DMS114 treated with DMSO at 0.1 percent for 48 hours (cell line): ENCODE data around the gene F11.
"Not testable (repeated sequence)": the region's sequence is repeated elsewhere in the genome, so short reads cannot be mapped to it uniquely, and the experiment has no call there.

ENCODE experiments used
- DNase-seq: peaks from one replicate; lab custom pipeline; 2025; ENCODE audit not compliant: unreplicated experiment; lab: John Stamatoyannopoulos, UW

F11 gene

DNA sequence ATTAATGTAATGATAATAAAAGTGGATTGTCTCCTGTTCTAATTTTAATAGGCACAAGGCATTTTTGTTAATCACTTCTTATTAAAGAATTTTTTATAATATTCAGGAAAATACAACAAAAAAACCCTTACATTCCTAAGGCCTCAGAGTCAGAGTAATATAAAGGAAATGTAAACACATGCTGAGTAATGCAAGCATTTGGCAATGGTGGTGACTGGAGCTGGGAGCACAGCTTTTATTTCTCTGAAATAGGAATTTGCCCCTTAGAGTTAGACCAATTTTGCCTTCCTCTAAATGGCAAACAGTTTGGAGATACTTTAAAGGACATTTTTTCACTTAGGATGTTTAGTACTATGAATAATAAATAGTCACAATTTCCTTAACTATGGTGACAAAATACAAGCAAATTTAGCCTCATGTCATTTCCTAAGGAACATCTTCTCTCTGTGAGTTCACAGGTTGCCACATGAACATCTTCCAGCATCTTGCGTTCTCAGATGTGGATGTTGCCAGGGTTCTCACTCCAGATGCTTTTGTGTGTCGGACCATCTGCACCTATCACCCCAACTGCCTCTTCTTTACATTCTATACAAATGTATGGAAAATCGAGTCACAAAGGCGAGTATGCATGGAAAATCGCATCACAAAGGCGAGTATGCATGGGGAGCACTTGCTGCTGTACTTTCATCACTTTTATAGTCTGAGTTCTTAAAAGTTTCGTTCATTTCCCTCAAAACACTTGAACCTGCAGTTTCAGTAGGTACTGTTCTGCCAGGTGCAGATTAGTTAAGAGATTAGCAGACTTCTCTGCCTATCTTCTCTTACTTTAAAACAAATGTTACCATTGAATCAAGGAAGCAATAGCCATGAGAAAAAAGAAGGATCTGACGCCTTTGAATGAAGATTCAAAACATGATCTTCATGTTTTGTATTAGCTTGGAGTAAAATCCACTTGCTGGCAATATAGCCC, 15.9 kb upstream of the F11 start:
- no peak for DNase-seq

- DNase-seq, result no peak
Measured at GRCh38 chr4:186250760-186251159, 15.2 kb upstream of the F11 start.

- no peak for DNase-seq
Measured at GRCh38 chr4:186255122-186255521, 10.9 kb upstream of the F11 start.

GRCh38 chr4:186258216-186258811, 7.7 kb upstream of the F11 start:
- no peak for DNase-seq

DNA sequence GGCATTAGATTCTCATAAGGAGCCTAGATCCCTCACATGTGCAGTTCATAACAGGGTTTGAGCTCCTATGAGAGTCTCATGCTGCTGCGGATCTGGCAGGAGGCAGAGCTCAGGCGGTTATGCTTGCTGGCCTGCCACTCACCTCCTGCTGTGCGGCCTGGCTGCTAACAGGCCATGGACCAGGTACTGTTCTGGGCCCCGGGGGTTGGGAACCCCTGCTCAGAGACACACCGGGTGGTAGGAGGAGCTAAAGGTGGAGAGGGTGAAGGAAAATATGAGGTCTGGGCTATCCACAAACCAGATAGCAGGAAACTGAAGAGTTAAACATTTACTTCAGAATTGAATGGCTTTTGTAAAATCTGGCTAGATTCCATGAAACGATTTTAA, 5.9 kb upstream of the F11 start:
- no peak for DNase-seq

- DNase-seq, result no peak
Measured at GRCh38 chr4:186260504-186261448, 5.2 kb upstream of the F11 start.

- no peak for DNase-seq
Measured at GRCh38 chr4:186264660-186265059, 1.3 kb upstream of the F11 start.

DNA sequence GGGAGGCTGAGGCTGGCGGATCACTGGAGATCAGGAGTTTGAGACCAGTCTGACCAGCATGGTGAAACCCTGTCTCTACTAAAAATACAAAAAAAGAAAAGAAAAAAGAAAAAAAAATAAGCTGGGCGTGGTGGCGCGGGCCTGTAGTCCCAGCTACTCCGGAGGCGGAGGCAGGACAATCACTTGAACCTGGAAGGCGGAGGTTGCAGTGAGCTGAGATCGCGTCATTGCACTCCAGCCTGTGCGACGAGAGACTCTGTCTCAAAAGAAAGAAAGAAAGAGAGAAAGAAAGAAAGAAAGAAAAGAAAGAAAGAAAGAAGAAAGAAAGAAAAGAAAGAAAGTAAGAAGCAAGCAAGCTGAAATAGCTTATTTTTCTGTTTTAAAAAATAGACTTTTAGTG, 739 bp upstream of the F11 start:
- DNase-seq, result not testable (repeated sequence)

- no peak for DNase-seq
Measured at GRCh38 chr4:186266729-186267456, 904 bp downstream of the F11 start.

DNA sequence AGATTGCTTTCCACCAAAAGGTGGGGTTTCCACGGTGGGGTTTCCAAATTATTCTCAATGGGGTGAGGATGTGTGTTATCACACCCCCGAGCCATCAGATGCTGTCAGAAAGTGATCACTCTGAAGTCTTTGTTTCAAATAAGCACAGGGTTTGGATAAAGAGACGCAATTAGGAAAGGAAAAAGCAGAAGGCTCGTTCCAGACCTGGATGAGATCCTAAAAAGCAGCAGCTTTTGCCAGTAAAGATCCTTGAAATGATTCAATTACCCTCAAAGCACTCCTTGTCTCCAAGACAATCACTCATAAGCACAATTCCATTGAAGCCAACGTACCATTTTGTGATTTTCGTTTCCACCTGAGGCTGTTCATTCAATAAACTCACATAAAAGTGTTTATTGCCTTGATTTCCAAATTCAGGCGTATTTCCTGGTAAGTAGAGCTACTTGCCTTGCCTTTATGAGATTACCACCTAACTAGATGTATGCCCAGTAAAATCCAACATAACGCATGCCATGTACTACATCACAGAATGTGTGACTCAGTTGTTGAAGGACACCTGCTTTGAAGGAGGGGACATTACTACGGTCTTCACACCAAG, 5.2 kb downstream of the F11 start:
- DNase-seq, result no peak

- DNase-seq, result no peak
Measured at GRCh38 chr4:186272699-186273391, 6.9 kb downstream of the F11 start.

DNA sequence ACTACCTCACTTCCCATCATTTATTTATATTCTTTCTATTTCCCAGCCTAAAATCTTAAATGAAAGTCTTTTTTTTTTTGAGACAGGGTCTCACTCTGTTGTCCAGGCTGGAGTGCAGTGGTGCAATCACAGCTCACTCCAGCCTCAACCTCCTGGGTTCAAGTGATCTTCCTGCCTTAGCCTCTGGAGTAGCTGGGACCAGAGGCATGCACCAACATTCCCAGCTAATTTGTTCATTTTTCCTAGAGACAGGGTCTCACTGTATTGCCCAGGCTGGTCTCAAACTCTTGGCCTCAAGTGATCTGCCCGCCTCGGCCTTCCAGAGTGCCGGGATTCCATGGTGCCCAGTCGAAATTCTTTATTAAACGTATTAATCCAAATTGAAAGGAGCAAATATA, 7.4 kb downstream of the F11 start:
- DNase-seq, result not testable (repeated sequence)

GRCh38 chr4:186283311-186283710, 17.3 kb downstream of the F11 start:
- DNase-seq, result no peak

DNA sequence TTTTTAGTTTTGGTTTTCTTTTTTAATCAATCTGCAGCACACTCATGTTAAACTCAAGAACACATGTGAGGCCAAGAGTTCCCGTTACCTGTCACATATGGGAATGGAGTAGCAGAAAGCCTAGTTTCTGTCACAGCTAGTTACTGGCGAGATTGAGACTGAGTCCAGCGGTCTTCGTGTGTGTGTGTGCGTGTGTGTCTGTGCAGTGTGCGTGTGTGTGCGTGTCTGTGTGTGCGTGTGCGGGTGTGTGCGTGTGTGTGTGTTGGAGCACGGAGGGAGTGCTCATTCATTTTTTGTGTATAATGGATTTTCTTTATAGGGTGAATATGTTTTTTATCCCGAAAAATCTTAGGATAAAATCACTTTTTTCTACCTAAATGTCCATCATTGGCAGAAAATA, 19.2 kb downstream of the F11 start:
- DNase-seq, result no peak

DNA sequence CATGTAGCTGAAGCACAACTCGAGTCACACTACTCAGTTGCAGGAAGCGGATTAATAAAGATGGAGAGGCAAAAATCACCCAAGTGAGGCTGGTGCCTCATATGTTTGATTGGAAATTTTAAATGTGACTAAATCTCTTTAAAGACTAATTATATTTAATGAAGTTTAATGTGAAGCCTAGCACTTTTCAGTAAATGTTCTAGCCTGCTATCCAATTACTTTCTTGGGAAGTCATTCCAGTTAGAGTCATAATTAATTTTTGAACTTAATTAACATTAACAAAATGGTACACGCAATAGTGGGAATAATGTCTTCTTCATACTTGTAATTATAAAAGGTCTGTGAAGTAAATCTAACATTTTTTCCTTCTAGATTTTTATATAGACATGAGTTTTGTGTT, 20.6 kb downstream of the F11 start:
- DNase-seq, result no peak

- no peak for DNase-seq
Measured at GRCh38 chr4:186291256-186291890, 25.4 kb downstream of the F11 start.

DNA sequence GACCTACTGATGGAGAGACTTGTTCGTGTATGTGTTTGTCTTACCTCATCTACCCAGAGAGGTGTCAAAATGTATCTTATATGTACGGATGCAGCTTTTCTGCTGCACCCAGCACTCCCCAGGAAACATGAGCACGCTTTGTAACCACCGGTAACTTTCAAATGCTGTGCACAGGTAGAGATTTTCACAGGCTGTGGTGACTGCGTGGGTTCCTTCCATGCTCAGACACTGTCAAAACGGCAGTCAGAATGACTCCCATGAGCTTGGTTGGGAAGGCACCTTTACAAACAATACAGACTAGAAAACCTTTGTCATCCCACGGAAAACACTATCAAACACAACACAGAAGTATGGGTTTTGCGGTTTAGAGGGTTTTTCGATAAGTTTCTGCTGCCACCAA, 28.2 kb downstream of the F11 start:
- DNase-seq, result no peak

- DNase-seq, result no peak
Measured at GRCh38 chr4:186296481-186296880, 30.5 kb downstream of the F11 start.

DNA sequence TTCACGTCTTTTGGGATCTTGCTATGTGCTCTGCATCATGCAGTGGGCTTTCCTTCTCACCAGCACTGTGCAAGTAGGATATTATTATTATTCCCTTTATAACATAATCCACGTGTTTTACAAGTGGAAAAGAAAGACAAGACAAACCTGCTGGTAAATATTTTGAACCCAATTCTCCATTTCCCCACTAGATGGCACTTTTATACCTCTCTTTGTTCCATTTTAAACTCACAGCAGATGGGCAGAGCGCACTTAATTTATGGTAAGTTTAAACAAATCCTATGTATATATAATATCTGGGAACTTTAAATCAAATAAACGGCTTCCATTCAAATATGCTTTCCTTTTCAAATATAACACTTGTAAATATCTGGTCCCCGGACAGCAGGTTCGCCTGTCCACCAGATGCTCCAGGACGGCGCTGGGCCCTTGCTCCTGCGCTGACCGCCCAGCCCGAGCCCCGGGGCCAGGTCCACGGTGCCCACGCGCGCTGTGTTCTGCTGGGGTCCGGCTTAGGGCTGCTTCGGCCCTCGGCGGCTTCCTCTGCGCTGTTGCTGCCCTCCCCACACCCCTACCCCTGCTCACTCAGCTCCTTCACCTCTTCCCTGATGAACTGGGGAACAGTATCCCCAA, 31.1 kb downstream of the F11 start:
- DNase-seq, result peak; percentile 72
